SIG-M5 (cell line): ENCODE data around the gene GNAT2.

Source experiments
- DNase-seq: peaks from one replicate; lab custom pipeline; 2025; lab: John Stamatoyannopoulos, UW

Gene GNAT2

DNA sequence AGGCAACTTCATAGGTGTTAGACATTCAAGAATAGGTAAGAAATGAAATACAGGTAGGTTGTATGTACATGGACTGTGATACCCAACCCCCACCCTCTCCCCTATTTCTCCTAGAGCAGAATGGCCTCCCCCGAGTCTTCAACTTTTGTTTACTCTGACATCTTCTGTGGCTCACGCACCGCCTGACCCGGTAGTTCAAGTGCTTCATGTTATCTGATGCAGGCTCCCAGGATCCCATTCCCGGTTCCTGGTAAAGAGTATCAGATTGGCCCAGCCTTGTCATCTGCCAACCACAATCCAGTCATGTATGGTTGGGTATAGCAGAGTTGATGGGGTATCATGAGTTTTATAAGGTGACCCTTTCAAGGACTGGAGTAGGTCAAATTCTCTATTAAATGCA lies 61.9 kb downstream of the GNAT2 start:
- DNase-seq = no peak

DNA sequence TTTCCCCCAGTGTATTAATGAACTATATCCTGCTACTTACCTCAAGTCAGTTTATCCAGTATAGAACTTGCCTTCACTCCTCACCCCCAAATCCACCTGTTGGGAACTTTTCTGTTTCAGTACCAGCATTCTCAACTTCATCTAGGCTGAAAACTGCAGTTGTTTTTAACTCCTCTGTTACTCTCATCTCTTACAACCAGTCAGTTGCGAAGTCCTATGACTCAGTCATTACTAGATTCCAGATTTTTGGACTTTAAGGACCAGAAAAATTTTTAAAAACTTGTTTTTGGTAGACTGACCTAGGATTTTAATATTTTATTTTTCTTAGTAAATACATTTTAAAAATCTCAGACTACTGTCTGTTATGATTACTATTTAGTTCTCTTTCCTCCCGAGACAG lies 62.9 kb downstream of the GNAT2 start:
- DNase-seq = no peak
